GM18951 (cell line): Measurements from ENCODE around the gene SPOUT1.

Experiments used
- POLR2A ChIP-seq: IDR thresholded peaks from 4 replicates; pipeline ENCODE4 v1.6.1; 2011; ENCODE audit warnings: mild to moderate bottlenecking; ENCODE audit not compliant: insufficient read length, insufficient read depth; ENCODE audit errors: extremely low read depth
- in situ Hi-C: fragments of 300-500 bp; cut with MboI; formaldehyde crosslinking; loops from one replicate; pipeline ENCODE4 v1.12.0; 2022; ENCODE audit warnings: low sequenced_read_pairs, mixed read lengths, inconsistent platforms; ENCODE audit not compliant: unreplicated experiment

SPOUT1 gene

DNA sequence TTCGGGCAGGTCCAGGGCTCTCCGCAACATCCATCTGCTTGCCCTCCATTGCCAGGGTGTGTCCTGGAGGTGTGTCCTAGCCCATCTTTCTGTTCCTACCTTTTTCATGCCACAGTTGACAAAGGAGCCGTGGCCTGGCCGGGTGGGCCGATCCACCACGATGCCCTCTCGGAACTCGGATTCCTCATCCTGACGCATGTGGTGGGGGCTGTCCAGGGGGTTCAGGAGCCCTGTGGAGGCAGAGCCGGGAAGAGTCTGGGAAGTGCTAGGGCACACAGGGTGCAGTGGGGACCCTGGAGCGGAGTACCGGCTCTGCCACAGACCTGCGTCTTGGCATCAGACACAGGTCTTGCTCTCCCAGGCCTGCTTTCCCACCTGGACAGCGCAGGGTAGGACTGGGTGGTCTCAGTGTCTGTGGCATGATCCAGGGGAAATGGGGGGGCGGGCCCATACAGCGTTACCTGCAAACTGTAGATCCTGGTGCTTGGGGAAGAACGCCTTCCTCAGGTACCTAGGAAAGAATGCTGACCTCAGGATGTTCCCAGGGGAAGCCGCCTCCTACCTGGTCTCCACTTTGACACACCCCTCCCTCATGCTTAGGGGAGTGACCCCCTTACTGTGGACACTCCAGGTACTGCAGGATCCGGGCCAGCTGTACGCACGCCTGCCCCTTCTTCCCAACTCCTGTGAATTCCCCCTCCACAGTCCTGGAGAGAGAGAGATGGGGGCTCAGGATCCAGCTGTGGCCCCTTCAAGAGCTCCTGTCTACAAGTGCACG is 3.5 kb downstream of the SPOUT1 start:
- in situ Hi-C loops: no loop called here
- TF ChIP-seq POLR2A: no peak

DNA sequence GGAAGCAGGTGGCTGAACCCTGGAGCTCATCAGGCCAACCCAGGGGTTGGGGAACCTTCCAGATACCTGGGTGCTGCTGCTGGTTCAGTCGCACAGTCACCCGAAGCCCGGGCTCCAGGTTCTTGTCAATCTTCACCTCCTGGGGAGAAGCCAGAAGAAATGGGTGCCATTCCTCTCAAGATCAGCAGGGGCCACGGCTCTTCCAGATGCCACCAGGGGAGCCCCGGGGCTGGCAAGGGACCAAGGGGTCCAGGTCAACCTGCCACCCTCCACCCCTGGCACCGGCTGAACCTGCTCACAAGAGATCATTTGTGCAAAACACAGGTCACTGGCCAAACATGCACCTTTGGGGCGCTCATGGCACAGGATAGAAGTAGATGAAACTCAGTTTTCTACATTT is 4.7 kb downstream of the SPOUT1 start:
- TF ChIP-seq POLR2A: no peak
- in situ Hi-C loops: no loop called here

- TF ChIP-seq POLR2A: no peak
- in situ Hi-C loops: no loop called here
Observed at GRCh38 chr9:128823903-128824406, 5.6 kb downstream of the SPOUT1 start.

DNA sequence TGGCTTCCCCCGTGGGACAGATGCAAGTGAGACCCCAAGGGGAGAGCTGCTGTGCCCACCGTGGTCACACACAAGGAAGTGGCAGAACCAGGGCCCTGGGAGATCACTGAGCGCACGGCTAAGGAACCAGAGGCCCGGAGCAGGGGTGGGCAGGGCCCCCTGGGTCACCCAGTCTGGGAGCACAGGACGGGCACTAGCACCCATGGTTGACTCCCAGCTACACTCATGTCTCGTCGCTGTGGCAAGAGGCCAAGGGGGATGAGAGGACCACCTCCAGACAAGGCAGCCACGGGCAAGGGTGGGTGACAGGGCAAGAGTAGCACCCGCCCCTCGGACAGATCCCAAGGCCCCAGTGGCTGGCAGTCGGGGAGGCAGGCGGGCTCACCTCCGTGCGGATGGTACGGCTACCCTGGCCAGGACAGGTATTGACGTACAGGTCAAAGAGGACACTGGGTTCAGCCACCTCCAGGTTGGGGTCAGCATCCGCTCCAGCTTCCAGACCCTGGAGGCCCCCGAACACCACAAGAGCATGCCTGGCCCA is 6.2 kb downstream of the SPOUT1 start:
- no peak for TF ChIP-seq POLR2A
- in situ Hi-C loops: no loop called here

GRCh38 chr9:128822407-128823042 is 7.1 kb downstream of the SPOUT1 start:
- in situ Hi-C loops: no loop called here
- no peak for TF ChIP-seq POLR2A

DNA sequence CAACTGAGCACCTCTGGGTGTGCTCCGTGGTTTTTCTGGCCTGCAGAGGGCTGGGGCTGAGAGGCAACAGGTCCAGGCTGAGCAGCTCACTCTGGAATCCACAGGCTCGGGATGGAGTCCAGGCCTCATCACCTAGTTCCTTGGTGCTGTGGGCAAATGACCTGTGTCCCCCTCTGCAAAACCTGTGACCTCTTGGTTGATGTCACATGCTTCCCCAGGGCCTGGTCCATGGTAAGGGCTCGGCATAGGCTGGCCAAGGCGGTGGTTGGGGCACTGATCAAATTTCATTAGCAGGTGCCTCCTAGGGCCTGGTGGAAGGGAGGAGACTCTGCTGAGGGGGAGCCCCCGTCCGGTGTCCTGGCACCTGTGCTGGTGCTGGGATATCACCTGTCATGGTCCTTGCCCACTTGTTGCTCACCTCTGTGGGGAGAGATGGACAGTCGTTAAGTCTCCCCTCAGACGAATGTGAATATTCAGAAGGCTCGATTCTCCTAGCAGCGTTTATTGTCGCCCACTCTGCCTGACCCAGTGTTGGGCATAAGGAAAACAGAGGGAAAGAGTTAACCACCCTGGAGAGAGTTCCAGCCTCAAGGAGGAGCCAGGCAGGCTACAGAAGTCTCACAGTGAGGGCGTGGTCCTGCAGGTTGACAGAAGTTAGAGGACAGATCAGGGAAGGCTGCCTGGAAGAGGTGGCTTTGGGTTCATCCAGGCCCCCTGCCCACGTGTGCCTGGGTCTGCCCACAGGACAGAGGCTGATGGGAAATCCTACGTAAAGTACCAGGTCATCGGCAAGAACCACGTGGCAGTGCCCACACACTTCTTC is 7.8 kb downstream of the SPOUT1 start:
- TF ChIP-seq POLR2A: no peak
- in situ Hi-C loops: no loop called here

- in situ Hi-C loops: no loop called here
- TF ChIP-seq POLR2A: no peak
Observed at GRCh38 chr9:128820665-128821583, 8.7 kb downstream of the SPOUT1 start.

GRCh38 chr9:128819716-128820664 is 9.6 kb downstream of the SPOUT1 start:
- no peak for TF ChIP-seq POLR2A
- in situ Hi-C loops: no loop called here

GRCh38 chr9:128818839-128819715 is 10.5 kb downstream of the SPOUT1 start:
- in situ Hi-C loops: no loop called here
- no peak for TF ChIP-seq POLR2A

GRCh38 chr9:128818099-128818838 is 11.3 kb downstream of the SPOUT1 start, which contains the start of gene ENDOG:
TSS of gene ENDOG (plus strand) at chr9:128818500. CDS start at chr9:128818685, 185 bp downstream.
- in situ Hi-C loops: no loop called here
- peak; percentile 91 for TF ChIP-seq POLR2A
